SHP77 treated with DMSO at 0.1 percent for 48 hours (cell line): Measurements from ENCODE around the gene FANCB.

Experiments used
- DNase-seq: peaks from one replicate; lab custom pipeline; 2025; lab: John Stamatoyannopoulos, UW

The FANCB gene

GRCh38 chrX:14832586-14832985 is 40.3 kb downstream of the FANCB start:
- DNase-seq = no peak

- DNase-seq = no peak
These were observed 40.7 kb downstream of the FANCB start for GRCh38 chrX:14832151-14832550.

- DNase-seq = no peak
These were observed 43.2 kb downstream of the FANCB start for GRCh38 chrX:14829643-14830042.

- no peak for DNase-seq
These were observed 46.5 kb downstream of the FANCB start for GRCh38 chrX:14826319-14826718.

- DNase-seq = no peak
These were observed 47.0 kb downstream of the FANCB start for GRCh38 chrX:14825851-14826250.

- DNase-seq = no peak
These were observed 53.1 kb downstream of the FANCB start for GRCh38 chrX:14819769-14820168.

- no peak for DNase-seq
These were observed 55.3 kb downstream of the FANCB start for GRCh38 chrX:14817571-14817970.

- no peak for DNase-seq
These were observed 69.7 kb downstream of the FANCB start for GRCh38 chrX:14802943-14803710.

GRCh38 chrX:14801136-14801535 is 71.7 kb downstream of the FANCB start:
- no peak for DNase-seq

- DNase-seq = no peak
These were observed 74.0 kb downstream of the FANCB start for GRCh38 chrX:14798805-14799397.
